GM12878 (cell line): ENCODE measurements around the gene TRPV6. TPM values are rescaled to one million over a fixed set of nuclear protein-coding genes. Genes with fewer than 3 reads are reported as not detected.

ENCODE experiments used
- ATAC-seq: fragments of 200-7000 bp; cut with Tn5 transposase; 3 replicates; pipeline ENCODE4 v1.9.1; 2020; ENCODE audit warnings: mild to moderate bottlenecking, moderate library complexity
- BruUV-seq: library from RNA; stranded (reverse); fragments of 400-500 nt; replicated peaks from 2 replicates; lab custom pipeline; 2021; lab: Mats Ljungman, UMichigan
- CTCF ChIA-PET: fragments of 300-600 bp; sonication (Branson Sonifier 250); formaldehyde crosslinking; extraction: SDS; loops from one replicate; lab custom pipeline; 2021; ENCODE audit warnings: inconsistent platforms; lab: Yijun Ruan, JAX
- POLR2A ChIA-PET: fragments of 350-600 bp; formaldehyde crosslinking; extraction: SDS; loops from one replicate; lab custom pipeline; 2021; ENCODE audit warnings: inconsistent platforms; lab: Charles Lee
- RAD21 ChIA-PET: fragments of 300-600 bp; sonication (Branson Sonifier 250); formaldehyde crosslinking; loops from one replicate; lab custom pipeline; 2023; ENCODE audit warnings: antibody characterized with exemption; ENCODE audit not compliant: unreplicated experiment; lab: Charles Lee
- SMC1A ChIA-PET: fragments of 300-600 bp; sonication (Branson Sonifier 250); formaldehyde crosslinking; loops from one replicate; lab custom pipeline; 2023; ENCODE audit not compliant: unreplicated experiment, uncharacterized antibody; lab: Charles Lee
- DNase-seq: peaks from one replicate; pipeline ENCODE4 v3.0.0-alpha.2; 2011; ENCODE audit warnings: low read depth, low spot score
- FAIRE-seq: peaks from 3 replicates; lab custom pipeline; 2011; peaks lifted over from hg19 to GRCh38; lab: Jason Lieb, UNC
- H2AFZ ChIP-seq: 2 replicates; pipeline ENCODE4 v1.6.0; 2011; ENCODE audit warnings: low read depth, low read length, control low read depth; ENCODE audit not compliant: control insufficient read depth
- H3K27ac ChIP-seq: 2 replicates; pipeline ENCODE4 v1.5.1; 2011; ENCODE audit warnings: control low read depth; ENCODE audit not compliant: control insufficient read depth, insufficient read depth
- H3K27me3 ChIP-seq, 2 experiments: replicated peaks in 1 of 2; 2 replicates each; pipeline versions ENCODE4 v1.6.0 to v1.6.1; 2011; ENCODE audit warnings: low read length in 1 of 2; ENCODE audit not compliant: control insufficient read depth in 2 of 2, insufficient read depth in 2 of 2
- H3K36me3 ChIP-seq, 2 experiments: 2 replicates each; pipeline ENCODE4 v1.5.1; 2011; ENCODE audit warnings: low read length in 1 of 2; ENCODE audit not compliant: control insufficient read depth in 2 of 2, insufficient read depth in 2 of 2
- H3K4me1 ChIP-seq: 2 replicates; pipeline ENCODE4 v1.6.1; 2011; ENCODE audit warnings: mild to moderate bottlenecking, low read length, moderate library complexity, mixed read lengths; ENCODE audit not compliant: control insufficient read depth, insufficient read depth
- H3K4me2 ChIP-seq: 2 replicates; pipeline ENCODE4 v1.6.0; 2011; ENCODE audit warnings: control low read depth; ENCODE audit not compliant: control insufficient read depth, insufficient read depth
- H3K4me3 ChIP-seq: fragments of 200-600 bp; sonication (generic); 2 replicates; pipeline ENCODE4 v1.5.1; 2016
- H3K79me2 ChIP-seq: 2 replicates; pipeline ENCODE4 v1.6.0; 2011; ENCODE audit warnings: low read length; ENCODE audit not compliant: control insufficient read depth, insufficient read depth
- H3K9ac ChIP-seq: 2 replicates; pipeline ENCODE4 v1.8.0; 2011; ENCODE audit warnings: low read length, control low read depth, mixed read lengths; ENCODE audit not compliant: control insufficient read depth, insufficient read depth
- H3K9me3 ChIP-seq: replicated peaks from 3 replicates; pipeline ENCODE4 v1.5.1; 2011; ENCODE audit warnings: mild to moderate bottlenecking, low read length; ENCODE audit not compliant: control insufficient read depth, insufficient read depth
- H4K20me1 ChIP-seq: 2 replicates; pipeline ENCODE4 v1.6.0; 2011; ENCODE audit not compliant: control insufficient read depth, insufficient read depth
- MTA2 ChIP-seq: fragments of 450-650 bp; IDR thresholded peaks from 2 replicates; pipeline ENCODE4 v1.6.1; 2016; ENCODE audit warnings: low read depth, mild to moderate bottlenecking, moderate library complexity
- NBN ChIP-seq: fragments of 450-650 bp; IDR thresholded peaks from 2 replicates; pipeline ENCODE4 v1.6.1; 2016
- NFYA ChIP-seq: IDR thresholded peaks from 2 replicates; pipeline ENCODE4 v1.6.1; 2011; ENCODE audit warnings: low read depth, mild to moderate bottlenecking, low read length, improper control_type of control experiment, borderline replicate concordance
- STAT3 ChIP-seq: IDR thresholded peaks from 2 replicates; pipeline ENCODE4 v1.6.1; 2011; ENCODE audit warnings: low read depth, low read length, improper control_type of control experiment
- YBX1 ChIP-seq: fragments of 450-650 bp; IDR thresholded peaks from 2 replicates; pipeline ENCODE4 v1.6.1; 2016; ENCODE audit warnings: antibody characterized with exemption
- ZBED1 ChIP-seq: IDR thresholded peaks from 2 replicates; pipeline ENCODE4 v1.6.1; 2016; ENCODE audit warnings: borderline replicate concordance
- WGBS: methylation state at CpG from one replicate; pipeline ENCODE4 v1.1.6; 2016; ENCODE audit warnings: low lambda C conversion rate; ENCODE audit not compliant: insufficient replicate concordance, insufficient coverage; ENCODE audit errors: missing lambda C conversion rate; 5-methylcytosine and 5-hydroxymethylcytosine counted together
- in situ Hi-C: fragments of 300-500 bp; cut with MboI; formaldehyde crosslinking; loops from 9 replicates; pipeline ENCODE4 v1.14.3; 2018; ENCODE audit warnings: mixed read lengths
- intact Hi-C: fragments of 100-400 bp; cut with micrococcal nuclease; formaldehyde crosslinking; loops from one replicate; pipeline ENCODE4 v1.14.2; 2022; ENCODE audit not compliant: unreplicated experiment
- polyA plus RNA-seq, 11 experiments: library from polyadenylated mRNA; depleted of rRNA in 4 of 11; unstranded in 6 of 11; stranded (reverse) in 5 of 11; fragments of >200 nt; fragmentation: Nextera tagmentation in 4 of 11; fragmentation: Illumina TruSeq in 1 of 11; extraction: Ambion mirVana in 4 of 11; extraction: Trizol in 1 of 11; gene quantifications; 1 replicate in 1 of 11; 2 replicates in 10 of 11; pipeline versions ENCODE4 v1.2.1 to v1.2.3, GENCODE V29; 2011 to 2016; ENCODE audit warnings: inconsistent platforms in 2 of 11, missing spikeins in 2 of 11, low read depth in 1 of 11
- total RNA-seq, 4 experiments: library from RNA; depleted of rRNA in 3 of 4; stranded (reverse); fragments of >200 nt in 3 of 4; fragmentation: Illumina TruSeq in 1 of 4; extraction: Trizol in 1 of 4; gene quantifications; 2 replicates each; pipeline versions ENCODE4 v1.2.1 to v1.2.3, GENCODE V29; 2013 to 2021
- TF ChIP-seq, protein P1 (sequence below): fragments of 450-650 bp; IDR thresholded peaks from 2 replicates; pipeline ENCODE4 v1.6.1; 2017; ENCODE audit warnings: mild to moderate bottlenecking, moderate library complexity

TRPV6 gene
- total and polyA plus RNA-seq, 10 of the 15 experiments (the other 5 are each of a cell fraction or from before 2014, with no cell fraction given), result not detected

DNA sequence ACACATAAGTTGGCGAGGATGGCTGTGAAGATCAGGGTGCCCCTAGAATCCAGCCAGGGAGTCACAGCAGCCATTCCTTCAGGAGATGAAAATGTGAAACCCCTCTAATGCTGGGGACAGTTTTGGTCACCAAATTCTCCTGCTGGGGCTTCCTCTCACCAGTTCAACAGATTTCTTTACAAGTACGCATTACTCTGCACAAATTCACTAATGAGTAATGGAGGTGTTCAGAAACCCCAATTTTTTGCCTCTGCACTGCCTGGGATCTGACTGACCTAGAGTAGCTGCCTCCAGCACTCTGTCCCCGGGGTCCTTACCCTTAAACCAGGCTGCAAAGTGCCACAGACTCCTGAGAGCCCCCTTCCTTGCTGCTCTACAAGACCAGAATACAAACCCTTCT lies 31.9 kb upstream of the TRPV6 start:
- Histone ChIP-seq H3K27ac (no peak overlapping the region), H3K9me3 (no peaks in the 10 kb centered on the region), H3K4me1 (no peaks in the 10 kb centered on the region), H3K9ac (no peak overlapping the region), H2AFZ (no peak overlapping the region), H3K4me2 (no peak overlapping the region), H3K36me3 (no peaks in the 10 kb centered on the region), H3K79me2 (no peaks in the 10 kb centered on the region), H3K4me3 (no peak overlapping the region), H3K27me3 (peaks cover 0 to 3% of the 10 kb centered on the region in 2 experiments; a peak in 2 of 4 replicates), H4K20me1 (no peaks in the 10 kb centered on the region)
- ChIA-PET RAD21 (no interaction called here), POLR2A (interaction anchor here (0.7 kb wide), 1 partner anchor 240 kb away, joined by 3 read pairs; no protein-coding TSS in a partner anchor), SMC1A (no interaction called here), CTCF (interaction anchor here (0.6 to 2.8 kb wide), 3 partner anchors 21 to 403 kb away, joined by 3 to 7 read pairs (median 3); no protein-coding TSS in a partner anchor)
- BruUV-seq, result no TSS peak
- DNase-seq (no peak), FAIRE-seq (no peak), ATAC-seq (no peak)
- intact Hi-C loops (no loop called here), in situ Hi-C loops (no loop called here)
- no peak for TF ChIP-seq NBN
- TF ChIP-seq ZBED1, result no peak
- TF ChIP-seq STAT3, result no peak
- no peak for TF ChIP-seq YBX1
- no peak for TF ChIP-seq MTA2
- no peak for TF ChIP-seq NFYA
- TF ChIP-seq, protein P1, sequence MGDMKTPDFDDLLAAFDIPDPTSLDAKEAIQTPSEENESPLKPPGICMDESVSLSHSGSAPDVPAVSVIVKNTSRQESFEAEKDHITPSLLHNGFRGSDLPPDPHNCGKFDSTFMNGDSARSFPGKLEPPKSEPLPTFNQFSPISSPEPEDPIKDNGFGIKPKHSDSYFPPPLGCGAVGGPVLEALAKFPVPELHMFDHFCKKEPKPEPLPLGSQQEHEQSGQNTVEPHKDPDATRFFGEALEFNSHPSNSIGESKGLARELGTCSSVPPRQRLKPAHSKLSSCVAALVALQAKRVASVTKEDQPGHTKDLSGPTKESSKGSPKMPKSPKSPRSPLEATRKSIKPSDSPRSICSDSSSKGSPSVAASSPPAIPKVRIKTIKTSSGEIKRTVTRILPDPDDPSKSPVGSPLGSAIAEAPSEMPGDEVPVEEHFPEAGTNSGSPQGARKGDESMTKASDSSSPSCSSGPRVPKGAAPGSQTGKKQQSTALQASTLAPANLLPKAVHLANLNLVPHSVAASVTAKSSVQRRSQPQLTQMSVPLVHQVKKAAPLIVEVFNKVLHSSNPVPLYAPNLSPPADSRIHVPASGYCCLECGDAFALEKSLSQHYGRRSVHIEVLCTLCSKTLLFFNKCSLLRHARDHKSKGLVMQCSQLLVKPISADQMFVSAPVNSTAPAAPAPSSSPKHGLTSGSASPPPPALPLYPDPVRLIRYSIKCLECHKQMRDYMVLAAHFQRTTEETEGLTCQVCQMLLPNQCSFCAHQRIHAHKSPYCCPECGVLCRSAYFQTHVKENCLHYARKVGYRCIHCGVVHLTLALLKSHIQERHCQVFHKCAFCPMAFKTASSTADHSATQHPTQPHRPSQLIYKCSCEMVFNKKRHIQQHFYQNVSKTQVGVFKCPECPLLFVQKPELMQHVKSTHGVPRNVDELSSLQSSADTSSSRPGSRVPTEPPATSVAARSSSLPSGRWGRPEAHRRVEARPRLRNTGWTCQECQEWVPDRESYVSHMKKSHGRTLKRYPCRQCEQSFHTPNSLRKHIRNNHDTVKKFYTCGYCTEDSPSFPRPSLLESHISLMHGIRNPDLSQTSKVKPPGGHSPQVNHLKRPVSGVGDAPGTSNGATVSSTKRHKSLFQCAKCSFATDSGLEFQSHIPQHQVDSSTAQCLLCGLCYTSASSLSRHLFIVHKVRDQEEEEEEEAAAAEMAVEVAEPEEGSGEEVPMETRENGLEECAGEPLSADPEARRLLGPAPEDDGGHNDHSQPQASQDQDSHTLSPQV, result no peak
- 32% methylated on average over 3 of the region's 3 CpGs for WGBS
